Neural progenitor cell (in vitro differentiated cells): ENCODE results near the gene DNMT1.

Source experiments
- EZH2 ChIP-seq: fragments of 200-600 bp; sonication (generic); IDR thresholded peaks from 2 replicates; pipeline ENCODE4 v1.6.1; 2017; ENCODE audit warnings: antibody characterized with exemption, mild to moderate bottlenecking, moderate library complexity
- EZH2phosphoT487 ChIP-seq: fragments of 200-600 bp; sonication (generic); IDR thresholded peaks from 2 replicates; pipeline ENCODE4 v1.6.1; 2017; ENCODE audit warnings: antibody characterized with exemption
- TF ChIP-seq, protein P1 (sequence below): fragments of 200-600 bp; sonication (generic); IDR thresholded peaks from 2 replicates; pipeline ENCODE4 v1.5.1; 2017; ENCODE audit warnings: antibody characterized with exemption, mild to moderate bottlenecking

DNA sequence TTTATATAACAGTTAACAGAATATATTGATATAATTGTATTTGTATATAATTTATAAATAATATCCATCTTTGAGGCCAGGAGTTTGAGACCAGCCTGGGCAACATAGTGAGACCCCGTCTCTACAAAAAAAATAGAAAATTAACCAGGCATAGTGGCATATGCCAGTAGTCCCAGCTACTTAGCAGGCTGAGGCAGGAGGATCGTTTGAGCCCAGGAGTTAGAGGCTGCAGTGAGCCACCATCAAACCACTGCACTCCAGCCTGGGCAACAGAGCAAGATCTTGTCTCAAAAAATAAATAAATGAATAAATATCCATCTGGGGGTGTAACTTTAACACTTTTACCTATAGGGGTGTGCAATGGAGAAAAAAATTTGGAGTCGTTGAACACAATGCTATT is 110.0 kb downstream of the DNMT1 start:
- TF ChIP-seq, protein P1, sequence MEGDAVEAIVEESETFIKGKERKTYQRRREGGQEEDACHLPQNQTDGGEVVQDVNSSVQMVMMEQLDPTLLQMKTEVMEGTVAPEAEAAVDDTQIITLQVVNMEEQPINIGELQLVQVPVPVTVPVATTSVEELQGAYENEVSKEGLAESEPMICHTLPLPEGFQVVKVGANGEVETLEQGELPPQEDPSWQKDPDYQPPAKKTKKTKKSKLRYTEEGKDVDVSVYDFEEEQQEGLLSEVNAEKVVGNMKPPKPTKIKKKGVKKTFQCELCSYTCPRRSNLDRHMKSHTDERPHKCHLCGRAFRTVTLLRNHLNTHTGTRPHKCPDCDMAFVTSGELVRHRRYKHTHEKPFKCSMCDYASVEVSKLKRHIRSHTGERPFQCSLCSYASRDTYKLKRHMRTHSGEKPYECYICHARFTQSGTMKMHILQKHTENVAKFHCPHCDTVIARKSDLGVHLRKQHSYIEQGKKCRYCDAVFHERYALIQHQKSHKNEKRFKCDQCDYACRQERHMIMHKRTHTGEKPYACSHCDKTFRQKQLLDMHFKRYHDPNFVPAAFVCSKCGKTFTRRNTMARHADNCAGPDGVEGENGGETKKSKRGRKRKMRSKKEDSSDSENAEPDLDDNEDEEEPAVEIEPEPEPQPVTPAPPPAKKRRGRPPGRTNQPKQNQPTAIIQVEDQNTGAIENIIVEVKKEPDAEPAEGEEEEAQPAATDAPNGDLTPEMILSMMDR, result no peak
- no peak for TF ChIP-seq EZH2
- TF ChIP-seq EZH2phosphoT487, result no peak
